ENCODE results near the gene MED26.
A peak's percentile ranks its signal among the peaks of the same experiment; 100 is the strongest.
"Not testable (repeated sequence)": the region's sequence is repeated elsewhere in the genome, so short reads cannot be mapped to it uniquely, and the experiment has no call there.

MED26 gene

GRCh38 chr19:16572332-16573211 lies 55.4 kb downstream of the MED26 start, which contains the start of gene SLC35E1:
Gene SLC35E1 (minus strand): TSS chr19:16572415. CDS start chr19:16572364, 51 bp downstream.
- peak; percentile 93 to 94 for DNase-seq

- DNase-seq: peak in 1 of 2 donors; percentile 50
Observed at GRCh38 chr19:16571822-16572331, 56.1 kb downstream of the MED26 start.

- no peak for DNase-seq
Observed at GRCh38 chr19:16571283-16571682, 56.7 kb downstream of the MED26 start.

GRCh38 chr19:16569609-16570320 lies 58.2 kb downstream of the MED26 start:
- DNase-seq: no peak

DNA sequence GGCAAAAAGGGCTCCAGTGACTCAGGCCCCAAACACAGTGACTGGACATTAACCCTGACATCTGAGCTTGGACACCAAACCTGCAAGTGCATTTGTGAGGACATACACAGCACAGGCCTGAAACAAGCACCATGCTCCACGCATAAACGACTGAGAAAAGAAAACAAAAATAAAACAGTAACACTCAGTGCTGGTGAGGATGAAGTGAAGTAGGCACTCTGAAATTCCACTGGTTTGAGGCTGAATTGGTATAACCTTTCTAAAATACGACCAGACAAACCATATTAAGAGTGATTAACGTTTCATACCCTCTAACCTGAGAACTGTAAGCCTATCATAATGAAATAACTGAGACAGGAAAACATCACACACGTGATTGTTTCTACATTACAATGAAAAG lies 61.3 kb downstream of the MED26 start:
- no peak for DNase-seq

- no peak for DNase-seq
Observed at GRCh38 chr19:16566161-16566560, 61.8 kb downstream of the MED26 start.

GRCh38 chr19:16564842-16565241 lies 63.2 kb downstream of the MED26 start:
- DNase-seq: no peak

DNA sequence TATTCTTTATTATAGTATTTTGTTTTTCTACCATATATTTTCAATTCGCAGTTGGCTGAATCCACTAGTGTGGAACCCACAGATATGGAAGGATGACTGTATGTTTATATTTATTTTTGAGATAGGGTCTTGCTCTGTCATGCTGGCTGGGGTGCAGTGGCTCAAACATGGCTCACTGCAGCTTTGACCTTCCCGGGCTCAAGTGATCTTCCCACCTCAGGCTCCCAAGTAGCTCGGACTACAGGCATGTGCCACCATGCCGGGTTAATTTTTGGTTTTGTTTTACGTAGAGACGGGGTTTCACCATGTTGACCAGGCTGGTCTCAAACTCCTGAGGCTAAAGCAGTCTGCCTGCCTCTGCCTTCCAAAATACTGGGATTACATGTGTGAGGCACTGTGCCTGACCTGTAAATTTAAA lies 65.4 kb downstream of the MED26 start:
- DNase-seq: no peak

DNA sequence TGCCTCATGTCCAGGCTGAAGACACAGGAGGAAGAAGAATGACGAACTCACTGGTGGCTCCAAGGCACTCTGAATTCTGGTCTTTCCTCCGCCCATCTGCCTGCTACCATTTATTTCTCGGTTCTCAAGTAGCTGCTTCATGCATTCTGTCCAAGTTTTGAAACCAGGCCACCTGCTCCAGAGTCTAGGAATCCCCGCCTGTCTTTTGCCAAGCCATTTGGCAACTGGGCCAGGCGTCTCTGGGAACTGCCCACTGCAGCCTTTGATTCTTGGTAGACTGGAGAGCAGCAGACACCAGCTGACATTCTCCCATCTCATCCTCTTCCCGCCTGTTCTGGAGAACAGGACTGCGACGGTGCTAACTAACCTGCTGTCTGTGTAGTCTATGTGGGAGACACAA lies 66.6 kb downstream of the MED26 start:
- peak; percentile 13 to 27 for DNase-seq

- no peak for DNase-seq
Observed at GRCh38 chr19:16559780-16560276, 68.2 kb downstream of the MED26 start.

DNA sequence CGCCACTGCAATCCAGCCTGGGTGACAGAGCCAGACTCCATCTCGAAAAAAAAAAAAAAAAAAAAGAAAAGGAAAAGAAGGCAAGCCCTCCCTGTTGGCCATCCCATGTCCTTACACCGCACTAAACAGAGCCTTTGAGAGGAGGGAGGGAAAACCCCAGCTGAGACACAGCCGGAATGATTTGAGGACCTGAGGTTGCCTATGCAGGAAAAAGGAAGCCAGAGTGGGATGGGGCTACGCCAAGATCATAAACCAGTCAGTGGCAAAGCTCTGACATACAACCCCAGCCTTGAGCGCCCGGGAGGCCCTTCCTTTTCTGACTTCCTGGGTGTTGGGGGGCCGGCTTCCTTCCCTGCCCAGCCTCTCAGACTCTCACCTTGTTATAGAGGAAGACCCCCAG lies 73.2 kb downstream of the MED26 start:
- DNase-seq: no peak

DNA sequence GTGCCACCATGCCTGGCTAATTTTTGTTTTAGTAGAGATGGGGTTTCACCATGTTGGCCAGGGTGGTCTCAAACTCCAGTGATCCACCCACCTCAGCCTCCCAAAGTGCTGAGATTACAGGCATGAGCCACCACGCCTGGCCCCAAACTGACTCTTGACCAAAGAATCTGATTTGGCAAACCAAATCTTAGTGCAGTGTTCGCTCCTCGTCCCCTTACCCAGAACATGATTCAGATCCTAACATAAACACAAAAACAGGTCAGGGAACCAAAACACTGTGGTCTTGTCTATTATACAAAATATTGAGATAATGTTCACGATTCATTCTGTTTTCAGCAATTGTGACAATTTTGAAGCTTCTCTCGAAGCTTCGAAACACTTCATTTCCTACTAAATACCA lies 76.1 kb downstream of the MED26 start:
- not testable (repeated sequence) for DNase-seq

DNA sequence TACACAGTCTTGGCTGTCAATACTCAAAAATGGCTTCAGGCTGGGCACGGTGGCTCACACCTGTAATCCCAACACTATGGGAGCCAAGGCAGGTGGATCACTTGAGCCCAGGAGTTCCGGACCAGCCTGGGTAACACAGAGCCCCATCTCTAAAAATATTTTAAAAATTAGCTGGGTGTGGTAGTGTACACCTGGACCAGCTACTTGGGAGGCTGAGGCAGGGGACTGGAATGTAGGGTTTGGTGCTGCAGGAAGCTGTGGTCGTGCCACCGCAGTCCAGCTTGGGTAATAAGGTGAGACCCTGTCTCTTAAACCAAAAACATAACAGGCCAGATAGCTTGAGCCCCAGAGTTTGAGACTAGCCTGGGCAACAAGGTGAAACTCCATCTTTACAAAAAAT lies 79.0 kb downstream of the MED26 start:
- no peak for DNase-seq

DNA sequence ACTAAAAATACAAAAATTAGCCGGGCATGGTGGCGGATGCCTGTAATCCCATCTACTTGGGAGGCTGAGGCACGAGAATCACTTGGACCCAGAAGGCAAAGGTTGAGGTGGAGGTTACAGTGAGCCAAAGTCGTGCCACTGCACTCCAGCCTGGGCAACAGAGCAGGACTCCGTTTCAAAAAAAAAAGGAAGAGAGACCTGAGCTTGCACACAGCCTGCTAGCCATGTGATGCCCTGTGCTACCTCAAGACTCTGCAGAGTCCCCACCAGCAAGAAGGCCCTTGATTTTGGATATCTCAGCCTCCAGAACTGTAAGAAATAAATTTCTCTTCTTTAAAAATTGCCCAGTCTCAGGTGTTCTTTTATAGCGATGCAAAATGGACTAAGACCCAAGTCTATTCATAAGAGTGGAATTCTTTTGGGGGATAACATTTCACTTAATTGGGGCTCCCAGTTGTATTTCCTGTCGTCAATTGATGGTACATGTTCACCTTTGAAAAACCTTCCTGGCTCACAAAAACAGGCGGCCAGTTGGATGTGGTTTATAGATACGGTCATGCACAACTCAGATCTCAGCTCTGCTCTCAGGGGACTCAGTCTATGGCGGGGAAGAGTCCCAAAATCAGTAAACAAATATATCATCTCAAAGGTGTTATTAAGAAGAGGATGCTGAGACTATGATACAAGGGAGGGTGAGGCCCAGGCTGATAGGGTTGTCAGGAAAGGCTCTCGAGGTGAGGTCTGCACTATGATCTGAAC lies 83.4 kb downstream of the MED26 start:
- DNase-seq: no peak

DNA sequence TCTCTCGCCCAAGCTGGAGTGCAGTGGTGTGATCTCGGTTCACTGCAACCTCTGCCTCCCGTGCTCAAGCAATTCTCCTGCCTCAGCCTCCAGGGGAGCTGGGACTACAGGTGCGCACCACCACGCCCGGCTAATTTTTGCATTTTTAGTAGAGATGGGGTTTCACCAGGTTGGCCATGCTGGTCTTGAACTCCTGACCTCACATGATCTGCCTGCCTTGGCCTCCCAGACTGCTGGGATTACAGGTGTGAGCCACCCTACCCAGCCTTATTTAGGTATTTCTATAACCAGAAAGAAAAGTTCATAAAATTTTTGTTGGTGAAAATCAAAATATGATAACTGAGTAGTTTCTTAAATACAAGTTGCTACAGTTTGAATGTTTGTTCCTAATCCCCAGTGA lies 84.3 kb downstream of the MED26 start:
- DNase-seq: not testable (repeated sequence)

- DNase-seq: no peak
Observed at GRCh38 chr19:16542910-16543472, 85.0 kb downstream of the MED26 start.

GRCh38 chr19:16542045-16542909 lies 85.7 kb downstream of the MED26 start, which contains the start of gene CHERP:
Gene CHERP (minus strand): TSS chr19:16542437. CDS start chr19:16542378, 59 bp downstream.
- peak; percentile 87 to 93 for DNase-seq

DNA sequence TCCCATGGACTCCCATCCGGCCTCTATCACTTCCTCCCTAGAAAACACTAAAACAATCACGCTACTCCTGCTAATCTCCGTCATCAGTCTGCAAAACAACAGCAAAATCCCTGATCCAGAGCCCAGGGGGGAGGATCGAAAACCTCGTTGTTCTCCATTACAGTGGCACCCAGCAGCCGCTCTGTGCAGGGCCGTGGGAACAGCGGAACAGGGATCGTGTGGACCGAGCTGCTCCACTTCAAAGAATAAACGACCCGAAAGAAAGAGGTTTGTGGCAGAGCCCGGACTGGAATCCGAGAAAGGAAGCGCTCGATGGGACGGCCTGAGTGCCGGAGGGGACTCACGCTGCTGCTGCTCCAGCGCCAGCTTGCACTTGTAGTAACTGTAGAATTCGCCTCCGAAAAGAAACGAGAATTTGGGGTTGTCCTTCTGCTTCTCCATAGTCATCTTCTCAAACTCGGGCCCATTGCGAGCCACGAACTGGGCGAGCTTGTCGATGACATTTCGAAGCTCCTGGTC lies 86.4 kb downstream of the MED26 start:
- no peak for DNase-seq

DNA sequence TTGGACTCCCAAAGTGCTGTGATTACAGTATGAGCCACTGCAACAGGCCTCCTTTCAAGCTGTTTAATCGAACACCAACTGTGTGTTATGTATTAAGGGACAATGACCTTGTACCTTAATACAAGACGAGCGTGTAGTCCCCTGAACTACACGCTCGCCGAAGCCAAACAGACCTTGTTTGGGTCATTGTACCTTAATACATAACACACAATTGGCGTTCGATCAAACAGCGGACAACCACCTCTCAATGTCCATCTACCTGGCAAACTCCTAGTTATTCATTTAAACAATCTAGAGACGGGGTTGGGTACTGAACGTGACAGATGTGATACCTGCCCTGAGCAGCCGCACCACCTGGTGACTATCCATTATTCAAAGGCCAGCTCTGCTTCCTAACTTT lies 87.1 kb downstream of the MED26 start:
- no peak for DNase-seq

- DNase-seq: no peak
Observed at GRCh38 chr19:16537111-16537510, 90.9 kb downstream of the MED26 start.

- no peak for DNase-seq
Observed at GRCh38 chr19:16536130-16536529, 91.9 kb downstream of the MED26 start.
